ENCODE measurements around the gene WT1.

The WT1 gene

GRCh38 chr11:32344946-32345345 lies 90.4 kb downstream of the WT1 start:
- DNase-seq (ENCODE audit: insufficient read length, low spot score): no peak
- FAIRE-seq: no peak
- TF ChIP-seq, protein P1, sequence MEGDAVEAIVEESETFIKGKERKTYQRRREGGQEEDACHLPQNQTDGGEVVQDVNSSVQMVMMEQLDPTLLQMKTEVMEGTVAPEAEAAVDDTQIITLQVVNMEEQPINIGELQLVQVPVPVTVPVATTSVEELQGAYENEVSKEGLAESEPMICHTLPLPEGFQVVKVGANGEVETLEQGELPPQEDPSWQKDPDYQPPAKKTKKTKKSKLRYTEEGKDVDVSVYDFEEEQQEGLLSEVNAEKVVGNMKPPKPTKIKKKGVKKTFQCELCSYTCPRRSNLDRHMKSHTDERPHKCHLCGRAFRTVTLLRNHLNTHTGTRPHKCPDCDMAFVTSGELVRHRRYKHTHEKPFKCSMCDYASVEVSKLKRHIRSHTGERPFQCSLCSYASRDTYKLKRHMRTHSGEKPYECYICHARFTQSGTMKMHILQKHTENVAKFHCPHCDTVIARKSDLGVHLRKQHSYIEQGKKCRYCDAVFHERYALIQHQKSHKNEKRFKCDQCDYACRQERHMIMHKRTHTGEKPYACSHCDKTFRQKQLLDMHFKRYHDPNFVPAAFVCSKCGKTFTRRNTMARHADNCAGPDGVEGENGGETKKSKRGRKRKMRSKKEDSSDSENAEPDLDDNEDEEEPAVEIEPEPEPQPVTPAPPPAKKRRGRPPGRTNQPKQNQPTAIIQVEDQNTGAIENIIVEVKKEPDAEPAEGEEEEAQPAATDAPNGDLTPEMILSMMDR (IDR thresholded peaks at IDR 0.05; ENCODE audit: insufficient read depth, missing control alignments): no peak

DNA sequence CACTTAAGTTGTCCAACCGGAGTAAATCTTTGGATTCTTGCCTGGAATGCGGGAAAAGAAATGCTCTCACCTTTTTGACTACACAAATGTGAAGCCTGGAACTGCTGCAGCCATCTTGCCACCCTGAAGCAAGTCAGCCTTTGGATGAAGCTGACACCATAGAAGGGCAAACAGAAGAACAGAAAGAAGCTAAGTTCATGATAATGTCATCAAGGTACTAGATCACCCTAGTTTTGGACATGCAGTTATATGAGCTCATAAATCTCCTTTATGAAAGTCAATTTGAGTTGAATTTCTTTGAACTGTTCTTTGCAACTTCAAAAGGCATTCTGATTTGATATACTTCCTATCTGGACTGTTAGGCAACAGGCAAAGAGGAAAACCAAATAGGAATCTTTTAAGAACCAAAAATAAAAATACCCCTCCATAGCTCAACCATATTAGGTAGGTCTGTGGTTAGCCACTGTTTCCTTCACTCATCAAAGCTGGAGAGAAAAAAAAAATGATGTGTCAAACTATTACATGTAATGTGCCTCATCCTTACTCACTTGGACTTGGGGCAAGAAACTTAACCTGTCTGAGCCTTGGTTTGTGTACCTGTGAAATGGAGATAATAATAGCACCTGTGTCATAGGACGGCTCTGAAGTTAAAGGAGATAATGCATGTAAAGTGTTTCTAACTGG lies 91.9 kb downstream of the WT1 start:
- TF ChIP-seq, protein P1 (IDR thresholded peaks at IDR 0.05; ENCODE audit: insufficient read depth, missing control alignments): no peak
- DNase-seq (ENCODE audit: insufficient read length, low spot score): no peak
- no peak for FAIRE-seq

DNA sequence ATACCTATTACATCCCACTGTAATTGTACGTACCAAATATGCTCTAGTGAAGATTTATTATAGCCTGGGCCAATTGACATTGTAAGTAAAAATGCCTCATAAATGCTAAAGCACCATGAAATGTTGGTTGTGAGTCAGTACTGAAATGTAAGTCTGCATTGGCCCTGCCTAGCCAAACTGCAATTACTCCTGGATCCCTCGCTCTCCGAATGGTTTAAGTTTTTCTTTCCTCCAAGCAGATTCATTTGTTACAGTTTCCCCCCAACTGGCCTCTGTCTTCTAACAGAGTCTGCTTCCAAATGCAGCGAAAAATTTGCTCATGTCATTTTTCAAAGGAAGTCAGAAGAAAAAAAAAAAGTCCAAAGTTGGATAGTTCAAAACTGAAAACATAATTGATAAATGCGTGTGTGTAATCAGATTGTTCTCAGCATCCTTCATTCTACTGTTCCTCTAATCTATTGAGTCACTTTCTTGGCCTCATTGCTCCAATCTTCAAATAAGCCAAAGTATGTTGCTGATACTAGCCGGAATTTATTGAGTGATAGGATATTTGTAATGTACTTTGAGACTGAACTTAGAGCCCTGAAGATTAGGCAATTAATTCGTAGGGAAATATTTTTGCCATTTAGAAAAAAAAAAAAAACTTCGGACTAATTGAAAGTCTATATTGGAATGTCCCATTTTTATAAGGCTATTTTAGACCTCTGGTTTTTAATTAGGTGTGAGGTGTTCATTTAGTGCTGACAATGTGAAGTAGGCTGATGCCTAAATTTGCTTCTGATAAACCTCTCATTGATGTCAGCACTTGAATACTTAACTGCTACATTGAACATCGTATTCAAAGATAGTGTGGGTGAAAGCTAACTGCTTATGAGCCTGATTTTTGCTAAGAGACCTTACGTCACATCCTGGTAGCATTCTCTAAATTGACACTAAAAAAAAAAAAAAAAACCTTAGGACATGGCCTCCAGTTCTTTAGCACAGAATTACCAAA lies 93.4 kb downstream of the WT1 start:
- FAIRE-seq (no peak), DNase-seq (ENCODE audit: insufficient read length, low spot score) (no peak)
- TF ChIP-seq, protein P1 (IDR thresholded peaks at IDR 0.05; ENCODE audit: insufficient read depth, missing control alignments): no peak

GRCh38 chr11:32340181-32340580 lies 95.2 kb downstream of the WT1 start:
- DNase-seq (ENCODE audit: insufficient read length, low spot score): no peak
- TF ChIP-seq, protein P1 (IDR thresholded peaks at IDR 0.05; ENCODE audit: insufficient read depth, missing control alignments): no peak
- FAIRE-seq: no peak
